HEK293 (cell line): Measurements from ENCODE around the gene DMKN.

Source experiments
- CTCF ChIA-PET: fragments of 350-600 bp; formaldehyde crosslinking; extraction: SDS; loops from one replicate; lab custom pipeline; 2021; ENCODE audit warnings: antibody characterized with exemption; lab: Yijun Ruan, JAX
- POLR2A ChIA-PET: fragments of 300-600 bp; formaldehyde crosslinking; extraction: SDS; loops from one replicate; lab custom pipeline; 2020; ENCODE audit warnings: antibody characterized with exemption, inconsistent platforms; lab: Yijun Ruan, JAX
- H3K27ac ChIP-seq: fragments of 200-500 bp; sonication (Bioruptor generic); 2 replicates; pipeline ENCODE4 v1.5.1; 2014; ENCODE audit warnings: low read depth, low read length, control low read depth, inconsistent platforms; ENCODE audit errors: extremely low read depth
- H3K36me3 ChIP-seq, 2 experiments: fragments of 200-500 bp in 1 of 2; sonication (Bioruptor generic) in 1 of 2; 1 replicate in 1 of 2; 2 replicates in 1 of 2; pipeline ENCODE4 v1.5.1; 2014 to 2017; ENCODE audit warnings: inconsistent platforms in 2 of 2, low read length in 2 of 2; ENCODE audit not compliant: control insufficient read depth in 2 of 2, insufficient read depth in 1 of 2
- H3K4me1 ChIP-seq: fragments of 200-500 bp; sonication (Bioruptor generic); 2 replicates; pipeline ENCODE4 v1.5.1; 2014; ENCODE audit warnings: mild to moderate bottlenecking, low read length, inconsistent platforms; ENCODE audit not compliant: control insufficient read depth, insufficient read depth
- H3K4me3 ChIP-seq: 2 replicates; pipeline ENCODE4 v1.5.1; 2011; ENCODE audit warnings: low read depth, mild to moderate bottlenecking, control low read depth, low read length, moderate library complexity
- H3K9me3 ChIP-seq: fragments of 200-500 bp; sonication (Bioruptor generic); 2 replicates; pipeline ENCODE4 v1.5.1; 2014; ENCODE audit warnings: low read depth, low read length, inconsistent platforms; ENCODE audit not compliant: control insufficient read depth, insufficient read depth
- GLI4 ChIP-seq: fragments of 450-650 bp; formaldehyde crosslinking; IDR thresholded peaks from 2 replicates; pipeline ENCODE4 v1.5.1; 2016; ENCODE audit warnings: missing biosample characterization, missing genetic modification characterization
- GLIS1 ChIP-seq: fragments of 450-650 bp; formaldehyde crosslinking; IDR thresholded peaks from 2 replicates; pipeline ENCODE4 v1.5.1; 2016; ENCODE audit warnings: missing biosample characterization, missing genetic modification characterization
- KLF16 ChIP-seq: fragments of 450-650 bp; formaldehyde crosslinking; IDR thresholded peaks from 2 replicates; pipeline ENCODE4 v1.5.1; 2017; ENCODE audit warnings: missing biosample characterization, missing genetic modification characterization
- PRDM10 ChIP-seq: fragments of 450-650 bp; formaldehyde crosslinking; IDR thresholded peaks from 2 replicates; pipeline ENCODE4 v1.5.1; 2016; ENCODE audit warnings: missing biosample characterization, missing genetic modification characterization
- WT1 ChIP-seq: fragments of 450-650 bp; formaldehyde crosslinking; IDR thresholded peaks from 2 replicates; pipeline ENCODE4 v1.5.1; 2016; ENCODE audit warnings: missing biosample characterization, missing genetic modification characterization
- ZBTB17 ChIP-seq: fragments of 450-650 bp; formaldehyde crosslinking; IDR thresholded peaks from 2 replicates; pipeline ENCODE4 v1.5.1; 2016; ENCODE audit warnings: missing biosample characterization, missing genetic modification characterization
- ZBTB44 ChIP-seq: fragments of 450-650 bp; IDR thresholded peaks from 2 replicates; pipeline ENCODE4 v1.5.1; 2018; ENCODE audit warnings: missing biosample characterization, mild to moderate bottlenecking, missing genetic modification characterization
- ZNF157 ChIP-seq: fragments of 450-650 bp; formaldehyde crosslinking; IDR thresholded peaks from 2 replicates; pipeline ENCODE4 v1.5.1; 2016; ENCODE audit warnings: missing biosample characterization, missing genetic modification characterization
- ZNF174 ChIP-seq: fragments of 450-650 bp; formaldehyde crosslinking; IDR thresholded peaks from 2 replicates; pipeline ENCODE4 v1.5.0; 2017; ENCODE audit warnings: missing biosample characterization, mild to moderate bottlenecking, missing genetic modification characterization
- ZNF26 ChIP-seq: fragments of 450-650 bp; formaldehyde crosslinking; IDR thresholded peaks from 2 replicates; pipeline ENCODE4 v1.5.1; 2016; ENCODE audit warnings: missing biosample characterization, missing genetic modification characterization
- ZNF341 ChIP-seq: fragments of 450-650 bp; formaldehyde crosslinking; IDR thresholded peaks from 2 replicates; pipeline ENCODE4; 2016; ENCODE audit warnings: low read depth, missing biosample characterization, missing genetic modification characterization
- ZNF354C ChIP-seq: fragments of 450-650 bp; formaldehyde crosslinking; IDR thresholded peaks from 2 replicates; pipeline ENCODE4 v1.5.1; 2016; ENCODE audit warnings: missing biosample characterization, missing genetic modification characterization, low read depth, borderline replicate concordance
- ZNF398 ChIP-seq: fragments of 450-650 bp; formaldehyde crosslinking; IDR thresholded peaks from 2 replicates; pipeline ENCODE4 v1.5.1; 2017; ENCODE audit warnings: missing biosample characterization, missing genetic modification characterization
- ZNF548 ChIP-seq: fragments of 450-650 bp; formaldehyde crosslinking; IDR thresholded peaks from 2 replicates; pipeline ENCODE4 v1.5.1; 2016; ENCODE audit warnings: missing biosample characterization, missing genetic modification characterization
- ZSCAN23 ChIP-seq: fragments of 450-650 bp; formaldehyde crosslinking; IDR thresholded peaks from 2 replicates; pipeline ENCODE4 v1.5.1; 2016; ENCODE audit warnings: missing biosample characterization, missing genetic modification characterization

Gene DMKN

GRCh38 chr19:35449359-35450043, 63.9 kb downstream of the DMKN start:
- H3K4me1 ChIP-seq, result peaks cover 2% of the 10 kb centered on the region; the same call in 1 of the 2 replicates
- ChIA-PET CTCF (interaction anchor here (0.6 to 5.3 kb wide), 7 partner anchors 17 to 259 kb away, joined by 3 to 19 read pairs (median 5); no protein-coding TSS in a partner anchor), POLR2A (no interaction called here)
- H3K4me3 ChIP-seq, result no peak overlapping the region
- H3K36me3 ChIP-seq, result no peaks in the 10 kb centered on the region
- H3K9me3 ChIP-seq, result no peaks in the 10 kb centered on the region
- no peak overlapping the region for H3K27ac ChIP-seq
- TF ChIP-seq KLF16 (tag by site-specific recombination) (no peak), ZNF398 (tag by site-specific recombination) (peak; percentile 68), ZNF354C (tag by site-specific recombination) (no peak), ZNF157 (tag by site-specific recombination) (no peak), ZSCAN23 (tag by site-specific recombination) (no peak), PRDM10 (peak; percentile 55; the same call in 1 of the 2 replicates), ZNF26 (tag by site-specific recombination) (no peak), GLIS1 (peak; percentile 72), GLI4 (tag by site-specific recombination) (no peak), ZBTB44 (no peak), WT1 (tag by site-specific recombination) (no peak), ZNF341 (tag by site-specific recombination) (no peak), ZNF174 (tag by site-specific recombination) (no peak), ZBTB17 (tag by site-specific recombination) (no peak), ZNF548 (tag by site-specific recombination) (no peak)
